Measurements from ENCODE around the gene GAPDHS. TPM values are rescaled to one million over a fixed set of nuclear protein-coding genes. Genes with fewer than 3 reads are reported as not detected.

Gene GAPDHS
- total and polyA plus RNA-seq, 2 of the 4 experiments (the other 2 are of a cell fraction) = not detected

GRCh38 chr19:35534803-35535480, 1.7 kb downstream of the GAPDHS start:
- no peak overlapping the region for H3K4ac ChIP-seq (ENCODE audit: low read depth, low read length)
- POLR2A ChIA-PET (ENCODE audit: unreplicated experiment) = no interaction called here

More at GRCh38 chr19:35534803-35535480, 1.7 kb downstream of the GAPDHS start:
- dilution Hi-C loops (cut with HindIII; ENCODE audit: low sequenced_read_pairs, unreplicated experiment) (no loop called here), intact Hi-C loops (cut with micrococcal nuclease) (no loop called here), in situ Hi-C loops (cut with MboI; ENCODE audit: low sequenced_read_pairs) (no loop called here)
- no peak overlapping the region; the same call in 2 of the 3 replicates for H2BK15ac ChIP-seq (ENCODE audit: low read depth, low read length)
- 80% methylated on average over 2 of the region's 10 CpGs; no CpG with 5 or more reads in 1 of the 2 experiments for WGBS, 2 experiments (ENCODE audit: extremely low coverage in 2 of 2, insufficient read length in 1 of 2)
- H4K20me1 ChIP-seq (ENCODE audit: insufficient read depth, low read length) = no peaks in the 10 kb centered on the region
- TF ChIP-seq POLR2A (IDR thresholded peaks at IDR 0.05; ENCODE audit: low read depth, low read length) = no peak
- no peak for TF ChIP-seq USF2 (IDR thresholded peaks at IDR 0.05; ENCODE audit: low read depth, low read length)
- no peak for TF ChIP-seq ELK1 (IDR thresholded peaks at IDR 0.05; ENCODE audit: borderline replicate concordance, low read depth, low read length)
- TF ChIP-seq MAZ (IDR thresholded peaks at IDR 0.05; ENCODE audit: borderline replicate concordance, low read depth, low read length) = no peak
- no peak for TF ChIP-seq MAFK (IDR thresholded peaks at IDR 0.05; ENCODE audit: low read depth, low read length)
- no peak for TF ChIP-seq CHD1 (IDR thresholded peaks at IDR 0.05; ENCODE audit: low read depth, low read length)
- TF ChIP-seq MXI1 (IDR thresholded peaks at IDR 0.05; ENCODE audit: borderline replicate concordance, low read depth, low read length) = no peak
- TF ChIP-seq RAD21 (IDR thresholded peaks at IDR 0.05; ENCODE audit: low read length) = no peak
- no peak for TF ChIP-seq RCOR1 (IDR thresholded peaks at IDR 0.05; ENCODE audit: insufficient replicate concordance, low read length)
- no peak for TF ChIP-seq NFE2L2 (IDR thresholded peaks at IDR 0.05; ENCODE audit: low read depth, low read length)
- no peak for TF ChIP-seq FOS (IDR thresholded peaks at IDR 0.05; ENCODE audit: low read depth, low read length)
- TF ChIP-seq BHLHE40 (IDR thresholded peaks at IDR 0.05; ENCODE audit: low read depth, low read length) = no peak
- TF ChIP-seq SMC3 (IDR thresholded peaks at IDR 0.05; ENCODE audit: low read depth, low read length) = no peak
- no peak for TF ChIP-seq CTCF (conservative IDR thresholded peaks at IDR 0.05; ENCODE audit: low read depth, low read length)
- no peak overlapping the region for H3K9ac ChIP-seq (ENCODE audit: low read depth, low read length)
- no peak overlapping the region for H3K27ac ChIP-seq (ENCODE audit: insufficient read depth, low read length)
- H3K36me3 ChIP-seq (ENCODE audit: control insufficient read depth, insufficient read depth, low read length) = no peaks in the 10 kb centered on the region
- no peak overlapping the region for H2AK5ac ChIP-seq (ENCODE audit: low read depth, low read length)
- peaks cover 7% of the 10 kb centered on the region; the same call in 1 of the 2 replicates for H3K4me1 ChIP-seq (ENCODE audit: control insufficient read depth, insufficient read depth, low read length)
- no peak overlapping the region for H4K91ac ChIP-seq (ENCODE audit: insufficient read depth, low read depth, low read length)
- peaks cover 5% of the 10 kb centered on the region for H3K9me1 ChIP-seq (ENCODE audit: insufficient read depth, low read length)
- no peak overlapping the region for H3K18ac ChIP-seq (ENCODE audit: low read depth, low read length)
- peaks cover 8% of the 10 kb centered on the region; the same call in 1 of the 2 replicates for H3K27me3 ChIP-seq (ENCODE audit: control insufficient read depth, insufficient read depth, low read length)
- no peak overlapping the region for H4K5ac ChIP-seq (ENCODE audit: low read depth, low read length)
- H3K14ac ChIP-seq (replicated peaks; ENCODE audit: low read depth, low read length) = no peak overlapping the region
- no peak overlapping the region for H2BK20ac ChIP-seq (ENCODE audit: low read depth, low read length)
- H3K79me1 ChIP-seq (ENCODE audit: low read depth in 1 of 2, low read length in 2 of 2) = no peaks in the 10 kb centered on the region
- H3K4me2 ChIP-seq (ENCODE audit: low read depth, low read length) = no peak overlapping the region
- H2BK120ac ChIP-seq (ENCODE audit: low read depth, low read length) = no peak overlapping the region
- ATAC-seq (ENCODE audit: low read depth) (no peak), DNase-seq (no peak)
- H2AK9ac ChIP-seq (replicated peaks; ENCODE audit: low read depth, low read length, poor library complexity) = no peak overlapping the region
- H3K56ac ChIP-seq (ENCODE audit: extremely low read depth, insufficient read depth, low read length) = no peak overlapping the region
- no peak overlapping the region; the same call in 1 of the 2 replicates for H3K23ac ChIP-seq (ENCODE audit: low read depth, low read length)
- no peaks in the 10 kb centered on the region for H3K9me3 ChIP-seq (ENCODE audit: control insufficient read depth, insufficient read depth, low read length)
- H3K4me3 ChIP-seq (ENCODE audit: insufficient read depth, low read depth, low read length) = no peak overlapping the region
- no peak overlapping the region for H2AFZ ChIP-seq (replicated peaks; ENCODE audit: low read length, poor library complexity)
- no peak overlapping the region for H2BK5ac ChIP-seq (ENCODE audit: low read depth, low read length, poor library complexity, severe bottlenecking)
- CTCF ChIA-PET = no interaction called here
- no TSS peak for BruUV-seq (replicated peaks)
- no peak overlapping the region for H4K8ac ChIP-seq (ENCODE audit: low read depth in 2 of 2, low read length in 2 of 2)
